ENCODE measurements around the gene FAM167B. TPM values are rescaled to one million over a fixed set of nuclear protein-coding genes. Genes with fewer than 3 reads are reported as not detected.
A peak's percentile ranks its signal among the peaks of the same experiment; 100 is the strongest.

FAM167B gene
- total RNA-seq, 1 donor from 2014 or later: 1.4 TPM

DNA sequence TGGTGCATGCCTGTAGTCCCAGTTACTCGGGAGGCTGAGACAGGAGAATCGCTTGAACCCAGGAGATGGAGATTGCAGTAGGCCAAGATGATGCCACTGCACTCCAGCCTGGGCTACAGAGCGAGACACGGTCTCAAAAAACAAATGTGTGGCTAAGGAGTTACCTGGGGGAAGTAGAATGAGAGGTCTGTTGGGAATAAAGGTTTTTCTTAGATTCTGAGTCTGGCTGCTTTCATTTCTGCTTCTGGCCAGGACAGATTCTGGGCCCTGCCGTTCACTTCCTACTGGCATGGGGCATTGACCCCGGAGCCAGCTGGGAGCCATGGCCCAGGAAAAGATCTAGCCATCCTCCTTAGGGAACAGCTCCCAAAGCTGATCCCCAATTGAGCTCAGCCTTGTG, 38.6 kb upstream of the FAM167B start:
- Mint-ChIP-seq H3K27me3 (ENCODE audit: unreplicated experiment) (peaks cover 10% of the 10 kb centered on the region), H3K4me1 (ENCODE audit: unreplicated experiment) (peaks cover 7% of the 10 kb centered on the region), H3K9me3 (ENCODE audit: unreplicated experiment) (no peaks in the 10 kb centered on the region), H3K36me3 (ENCODE audit: low read depth, unreplicated experiment) (no peaks in the 10 kb centered on the region), H3K4me3 (ENCODE audit: unreplicated experiment) (no peak overlapping the region), H3K27ac (ENCODE audit: unreplicated experiment) (no peak overlapping the region)
- DNase-seq (ENCODE audit: low spot score): no peak
- TF ChIP-seq, protein P1, sequence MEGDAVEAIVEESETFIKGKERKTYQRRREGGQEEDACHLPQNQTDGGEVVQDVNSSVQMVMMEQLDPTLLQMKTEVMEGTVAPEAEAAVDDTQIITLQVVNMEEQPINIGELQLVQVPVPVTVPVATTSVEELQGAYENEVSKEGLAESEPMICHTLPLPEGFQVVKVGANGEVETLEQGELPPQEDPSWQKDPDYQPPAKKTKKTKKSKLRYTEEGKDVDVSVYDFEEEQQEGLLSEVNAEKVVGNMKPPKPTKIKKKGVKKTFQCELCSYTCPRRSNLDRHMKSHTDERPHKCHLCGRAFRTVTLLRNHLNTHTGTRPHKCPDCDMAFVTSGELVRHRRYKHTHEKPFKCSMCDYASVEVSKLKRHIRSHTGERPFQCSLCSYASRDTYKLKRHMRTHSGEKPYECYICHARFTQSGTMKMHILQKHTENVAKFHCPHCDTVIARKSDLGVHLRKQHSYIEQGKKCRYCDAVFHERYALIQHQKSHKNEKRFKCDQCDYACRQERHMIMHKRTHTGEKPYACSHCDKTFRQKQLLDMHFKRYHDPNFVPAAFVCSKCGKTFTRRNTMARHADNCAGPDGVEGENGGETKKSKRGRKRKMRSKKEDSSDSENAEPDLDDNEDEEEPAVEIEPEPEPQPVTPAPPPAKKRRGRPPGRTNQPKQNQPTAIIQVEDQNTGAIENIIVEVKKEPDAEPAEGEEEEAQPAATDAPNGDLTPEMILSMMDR (IDR thresholded peaks at IDR 0.05; ENCODE audit: unreplicated experiment): no peak

DNA sequence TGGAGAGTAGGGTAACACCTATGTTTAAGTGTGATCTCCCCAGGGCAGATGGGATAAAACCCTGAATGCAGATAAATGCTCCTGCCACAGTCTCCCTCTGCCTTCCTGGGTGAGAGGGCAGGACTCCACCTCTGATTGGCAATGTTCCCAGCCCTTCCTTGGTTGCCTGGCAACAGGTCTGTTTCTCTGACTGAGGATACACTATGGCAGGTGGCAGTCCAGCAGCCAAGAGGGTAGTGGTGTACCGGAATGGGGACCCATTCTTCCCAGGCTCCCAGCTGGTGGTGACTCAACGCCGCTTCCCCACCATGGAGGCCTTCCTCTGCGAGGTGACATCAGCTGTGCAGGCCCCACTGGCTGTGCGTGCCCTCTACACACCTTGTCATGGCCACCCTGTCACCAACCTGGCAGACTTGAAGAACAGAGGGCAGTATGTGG, 38.1 kb upstream of the FAM167B start, which contains the start of gene DCDC2B:
TSS of gene DCDC2B (plus strand) at position 199 of the 438 bp plus-strand sequence. CDS start at position 204, 5 bp downstream.
- no peak for DNase-seq (ENCODE audit: low spot score)
- H3K36me3 Mint-ChIP-seq (ENCODE audit: low read depth, unreplicated experiment): no peaks in the 10 kb centered on the region
- peaks cover 9% of the 10 kb centered on the region for H3K27me3 Mint-ChIP-seq (ENCODE audit: unreplicated experiment)
- TF ChIP-seq, protein P1 (IDR thresholded peaks at IDR 0.05; ENCODE audit: unreplicated experiment): no peak
- H3K4me3 Mint-ChIP-seq (ENCODE audit: unreplicated experiment): no peak within 1 kb of the TSS
- H3K4me1 Mint-ChIP-seq (ENCODE audit: unreplicated experiment): peaks cover 7% of the 10 kb centered on the region
- no peak within 1 kb of the TSS for H3K27ac Mint-ChIP-seq (ENCODE audit: unreplicated experiment)
- no peaks in the 10 kb centered on the region for H3K9me3 Mint-ChIP-seq (ENCODE audit: unreplicated experiment)

DNA sequence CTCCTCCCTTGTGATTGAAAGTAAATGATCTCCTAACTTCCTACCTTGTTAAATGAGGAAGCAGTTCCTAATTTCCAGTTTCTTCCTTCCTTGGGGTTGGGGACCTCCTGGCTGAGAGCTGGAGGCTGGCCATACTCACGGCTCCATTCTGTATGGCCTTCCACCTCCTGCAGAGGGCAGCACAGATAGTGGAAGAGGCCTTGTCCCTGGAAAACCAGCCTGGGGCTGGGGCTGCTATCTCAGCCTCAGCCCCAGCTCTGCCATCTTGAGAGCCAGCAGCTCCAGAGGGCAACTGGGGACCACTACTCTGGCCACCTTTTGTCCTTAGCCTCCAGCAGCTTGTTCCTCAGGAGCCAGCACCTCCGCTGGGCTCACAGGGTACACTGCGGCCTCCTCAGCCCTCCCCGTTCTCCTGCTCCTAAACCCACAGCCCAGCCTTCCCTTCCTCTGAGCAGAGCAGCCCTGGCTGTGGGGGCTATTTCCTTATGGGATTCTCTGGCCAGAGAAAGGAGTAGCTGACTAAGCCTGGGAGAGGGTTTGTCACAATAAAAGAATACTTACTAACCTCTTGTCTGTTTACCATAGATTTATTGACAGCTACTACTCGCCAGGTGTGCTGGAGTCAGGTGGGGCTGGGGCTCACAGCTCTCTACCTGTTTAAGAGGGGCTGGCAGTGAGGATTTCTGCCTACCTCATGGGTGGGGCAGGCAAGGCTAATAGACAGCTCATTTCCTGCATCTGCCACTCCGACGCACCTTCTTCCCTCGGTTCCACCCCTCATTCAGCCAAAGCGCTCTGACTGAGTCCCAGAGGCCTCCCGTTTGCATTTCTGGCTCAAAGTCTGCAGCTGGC, 31.2 kb upstream of the FAM167B start:
- TF ChIP-seq, protein P1 (IDR thresholded peaks at IDR 0.05; ENCODE audit: unreplicated experiment): peak; percentile 44
- H3K36me3 Mint-ChIP-seq (ENCODE audit: low read depth, unreplicated experiment): peaks cover 8% of the 10 kb centered on the region
- DNase-seq (ENCODE audit: low spot score): peak; percentile 84
- H3K27me3 Mint-ChIP-seq (ENCODE audit: unreplicated experiment): peaks cover 6% of the 10 kb centered on the region
- H3K9me3 Mint-ChIP-seq (ENCODE audit: unreplicated experiment): no peaks in the 10 kb centered on the region
- no peak overlapping the region for H3K4me3 Mint-ChIP-seq (ENCODE audit: unreplicated experiment)
- peak overlapping the region; percentile 67 for H3K27ac Mint-ChIP-seq (ENCODE audit: unreplicated experiment)
- peaks cover 11% of the 10 kb centered on the region for H3K4me1 Mint-ChIP-seq (ENCODE audit: unreplicated experiment)

DNA sequence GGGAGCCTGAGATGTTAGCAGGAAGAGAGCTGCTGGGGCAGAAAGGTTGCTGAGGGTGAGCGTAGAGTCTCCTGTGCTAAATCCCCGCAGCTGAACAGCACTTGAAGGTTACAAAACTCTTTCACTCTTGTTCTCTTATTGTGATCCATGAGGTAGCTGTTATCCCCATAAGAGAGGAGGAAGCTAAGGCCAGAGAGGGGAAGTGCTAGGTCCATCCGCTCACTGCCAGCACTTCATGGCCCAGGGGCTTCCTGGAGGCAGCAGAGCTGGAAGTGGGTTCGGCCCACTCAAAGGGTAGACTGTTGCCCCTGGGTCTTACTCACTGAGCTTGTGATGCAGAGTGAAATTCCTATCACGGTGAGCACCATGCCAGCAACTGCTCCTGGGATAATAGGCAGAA, 30.5 kb upstream of the FAM167B start:
- DNase-seq (ENCODE audit: low spot score): no peak
- H3K4me1 Mint-ChIP-seq (ENCODE audit: unreplicated experiment): peaks cover 18% of the 10 kb centered on the region
- peaks cover 8% of the 10 kb centered on the region for H3K36me3 Mint-ChIP-seq (ENCODE audit: low read depth, unreplicated experiment)
- H3K4me3 Mint-ChIP-seq (ENCODE audit: unreplicated experiment): no peak overlapping the region
- TF ChIP-seq, protein P1 (IDR thresholded peaks at IDR 0.05; ENCODE audit: unreplicated experiment): no peak
- H3K9me3 Mint-ChIP-seq (ENCODE audit: unreplicated experiment): no peaks in the 10 kb centered on the region
- peak overlapping the region; percentile 67 for H3K27ac Mint-ChIP-seq (ENCODE audit: unreplicated experiment)
- peaks cover 6% of the 10 kb centered on the region for H3K27me3 Mint-ChIP-seq (ENCODE audit: unreplicated experiment)

DNA sequence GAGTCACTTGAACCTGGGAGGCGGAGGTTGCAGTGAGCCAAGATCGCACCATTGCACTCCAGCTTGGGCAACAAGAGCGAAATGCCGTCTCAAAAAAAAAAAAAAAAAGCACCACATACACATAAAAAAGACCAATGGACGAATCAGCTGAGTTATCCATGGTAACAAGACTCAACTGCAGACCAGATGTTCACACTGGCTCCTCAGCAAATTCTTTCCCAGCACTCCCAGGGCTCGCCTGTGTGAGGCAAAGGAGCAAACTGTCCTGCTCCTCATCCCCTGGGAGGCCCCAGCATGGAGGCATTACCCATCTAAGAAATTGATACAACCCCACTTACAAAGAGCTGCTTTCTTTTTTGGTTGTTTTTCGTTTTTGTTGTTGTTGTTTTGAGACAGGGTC, 28.0 kb upstream of the FAM167B start:
- Mint-ChIP-seq H3K4me3 (ENCODE audit: unreplicated experiment) (peak overlapping the region; percentile 47), H3K27ac (ENCODE audit: unreplicated experiment) (no peak overlapping the region), H3K9me3 (ENCODE audit: unreplicated experiment) (no peaks in the 10 kb centered on the region), H3K27me3 (ENCODE audit: unreplicated experiment) (peaks cover 9% of the 10 kb centered on the region), H3K36me3 (ENCODE audit: low read depth, unreplicated experiment) (peaks cover 10% of the 10 kb centered on the region), H3K4me1 (ENCODE audit: unreplicated experiment) (peaks cover 21% of the 10 kb centered on the region)
- TF ChIP-seq, protein P1 (IDR thresholded peaks at IDR 0.05; ENCODE audit: unreplicated experiment): no peak
- no peak for DNase-seq (ENCODE audit: low spot score)

All from endothelial cell (in vitro differentiated cells).